OCI-LY1 (cell line): ENCODE measurements around the gene GOLGB1.

Source experiments
- CTCF ChIP-seq: fragments of 200-600 bp; sonication (generic), shearing (Covaris generic); IDR thresholded peaks from 2 replicates; pipeline ENCODE4 v1.5.1; 2017; ENCODE audit warnings: mild to moderate bottlenecking, antibody characterized with exemption, low read length, moderate library complexity, mixed read lengths
- EZH2 ChIP-seq: fragments of 200-600 bp; sonication (generic), shearing (Covaris generic); IDR thresholded peaks from 2 replicates; pipeline ENCODE4 v1.8.0; 2017; ENCODE audit warnings: borderline replicate concordance, mixed run types, mild to moderate bottlenecking, antibody characterized with exemption, low read length, moderate library complexity, mixed read lengths

- TF ChIP-seq CTCF, result no peak
- no peak for TF ChIP-seq EZH2
Observed at GRCh38 chr3:121719423-121719822, 30.1 kb downstream of the GOLGB1 start.
